HepG2 (cell line): ENCODE results near the gene PRRT1. TPM values are rescaled to one million over a fixed set of nuclear protein-coding genes. Genes with fewer than 3 reads are reported as not detected.

Source experiments
- ATRX ChIP-seq: sonication (generic); formaldehyde crosslinking; IDR thresholded peaks from 2 replicates; pipeline ENCODE4 v1.4.0; 2020; ENCODE audit warnings: missing genetic modification reagents, borderline replicate concordance
- CCAR2 ChIP-seq: fragments of 200-400 bp; formaldehyde crosslinking; optimal IDR thresholded peaks from 2 replicates; pipeline ENCODE3; 2018; ENCODE audit warnings: low read depth, mild to moderate bottlenecking, low read length, moderate library complexity
- EED ChIP-seq: sonication (generic); formaldehyde crosslinking; IDR thresholded peaks from 2 replicates; pipeline ENCODE4 v1.5.0; 2020; ENCODE audit warnings: mild to moderate bottlenecking, missing genetic modification reagents
- FOXK2 ChIP-seq: fragments of 450-650 bp; IDR thresholded peaks from 2 replicates; pipeline ENCODE4 v1.6.1; 2016
- IKZF4 ChIP-seq: sonication (generic); formaldehyde crosslinking; IDR thresholded peaks from 2 replicates; pipeline ENCODE4 v1.5.1; 2020; ENCODE audit warnings: borderline replicate concordance, mild to moderate bottlenecking, low read depth, missing genetic modification reagents; ENCODE audit errors: not compliant biosample characterization
- NCOR1 ChIP-seq: fragments of 200-600 bp; sonication (generic); IDR thresholded peaks from 2 replicates; pipeline ENCODE4 v1.7.0; 2017; ENCODE audit warnings: antibody characterized with exemption, low read length, borderline replicate concordance
- NFRKB ChIP-seq: fragments of 450-650 bp; IDR thresholded peaks from 2 replicates; pipeline ENCODE4 v1.6.1; 2017
- RXRB ChIP-seq: IDR thresholded peaks from 2 replicates; pipeline ENCODE4 v1.6.1; 2016; ENCODE audit warnings: borderline replicate concordance, missing genetic modification reagents, missing compliant biosample characterization
- SMAD9 ChIP-seq: sonication (generic); formaldehyde crosslinking; IDR thresholded peaks from 2 replicates; pipeline ENCODE4 v1.5.1; 2020; ENCODE audit warnings: mild to moderate bottlenecking, missing genetic modification reagents
- YEATS4 ChIP-seq: sonication (generic); formaldehyde crosslinking; IDR thresholded peaks from 2 replicates; pipeline ENCODE4 v1.4.0; 2020; ENCODE audit warnings: missing genetic modification reagents, borderline replicate concordance
- ZBTB2 ChIP-seq: sonication (generic); formaldehyde crosslinking; IDR thresholded peaks from 2 replicates; pipeline ENCODE4 v1.8.0; 2022; ENCODE audit warnings: low read depth, missing genetic modification reagents
- ZBTB25 ChIP-seq: IDR thresholded peaks from 2 replicates; pipeline ENCODE4 v1.6.1; 2018; ENCODE audit warnings: missing genetic modification reagents
- ZNF230 ChIP-seq: sonication (generic); formaldehyde crosslinking; IDR thresholded peaks from 2 replicates; pipeline ENCODE4 v1.4.0; 2020; ENCODE audit warnings: mild to moderate bottlenecking, missing genetic modification reagents
- ZNF556 ChIP-seq: sonication (generic); formaldehyde crosslinking; IDR thresholded peaks from 2 replicates; pipeline ENCODE4 v1.4.0; 2020; ENCODE audit warnings: mild to moderate bottlenecking, missing genetic modification reagents, borderline replicate concordance
- ZNF589 ChIP-seq: sonication (generic); formaldehyde crosslinking; conservative IDR thresholded peaks from 2 replicates; pipeline ENCODE4 v1.8.0; 2022; ENCODE audit warnings: mild to moderate bottlenecking, moderate library complexity, missing genetic modification reagents
- ZNF678 ChIP-seq: sonication (generic); formaldehyde crosslinking; IDR thresholded peaks from 2 replicates; pipeline ENCODE4 v1.4.0; 2020; ENCODE audit warnings: mild to moderate bottlenecking, missing genetic modification reagents
- polyA plus RNA-seq, 8 experiments: library from polyadenylated mRNA; depleted of rRNA in 3 of 8; stranded (reverse) in 7 of 8; unstranded in 1 of 8; fragments of >200 nt; fragmentation: Illumina TruSeq in 4 of 8; extraction: Trizol in 4 of 8; gene quantifications; 2 replicates each; pipeline versions ENCODE4 v1.2.1 to v1.2.3, GENCODE V29; 2011 to 2016; ENCODE audit warnings: low read depth in 4 of 8, missing spikeins in 1 of 8, mixed read lengths in 1 of 8; ENCODE audit not compliant: insufficient read depth in 1 of 8
- total RNA-seq, 5 experiments: library from RNA; depleted of rRNA; stranded (reverse); fragments of >200 nt; fragmentation: Illumina TruSeq; extraction: Trizol; gene quantifications; 2 replicates each; pipeline ENCODE4 v1.2.3, GENCODE V29; 2016; ENCODE audit warnings: low read depth in 1 of 5
- TF ChIP-seq, protein P1 (sequence below): sonication (generic); formaldehyde crosslinking; IDR thresholded peaks from 2 replicates; pipeline ENCODE4 v1.5.1; 2020; ENCODE audit warnings: missing genetic modification reagents, mild to moderate bottlenecking, borderline replicate concordance

PRRT1 gene
- total and polyA plus RNA-seq, 2 of the 13 experiments (the other 11 are each of a cell fraction or from before 2014, with no cell fraction given): 0.64 to 1.4 TPM

- TF ChIP-seq ZNF556: 0 out of 2 replicates have a peak, but pooled peaks have one; percentile 2
- TF ChIP-seq NCOR1: peak; percentile 50; the same call in 1 of the 2 replicates
- TF ChIP-seq ZNF678 (CRISPR knock-in tag): no peak
- TF ChIP-seq SMAD9: peak; percentile 48; the same call in 1 of the 2 replicates
- 0 out of 2 replicates have a peak, but pooled peaks have one; percentile 28 for TF ChIP-seq FOXK2
- no peak; the same call in 1 of the 2 replicates for TF ChIP-seq ATRX (CRISPR knock-in tag)
- no peak for TF ChIP-seq ZBTB2 (CRISPR knock-in tag)
- TF ChIP-seq ZBTB25 (CRISPR knock-in tag): peak; percentile 28; the same call in 1 of the 2 replicates
- TF ChIP-seq, protein P1, sequence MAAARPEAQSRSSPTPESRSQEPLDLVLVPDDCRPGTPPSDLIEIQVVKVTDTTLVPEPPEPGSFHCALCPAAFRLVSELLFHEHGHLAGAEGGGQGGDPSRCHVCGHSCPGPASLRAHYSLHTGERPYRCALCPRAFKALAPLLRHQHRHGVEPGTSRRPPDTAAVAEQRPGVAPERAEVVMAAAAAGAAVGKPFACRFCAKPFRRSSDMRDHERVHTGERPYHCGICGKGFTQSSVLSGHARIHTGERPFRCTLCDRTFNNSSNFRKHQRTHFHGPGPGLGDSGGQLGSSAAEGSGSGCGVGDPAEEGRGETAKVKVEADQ (CRISPR knock-in tag): peak; percentile 26; the same call in 1 of the 2 replicates
- TF ChIP-seq CCAR2: peak; percentile 86
- TF ChIP-seq RXRB (CRISPR knock-in tag): peak; percentile 7; the same call in 1 of the 2 replicates
- TF ChIP-seq YEATS4 (CRISPR knock-in tag): 0 out of 2 replicates have a peak, but pooled peaks have one; percentile 26
- TF ChIP-seq NFRKB: 0 out of 2 replicates have a peak, but pooled peaks have one; percentile 28
- TF ChIP-seq EED (CRISPR knock-in tag): no peak
- 0 out of 2 replicates have a peak, but pooled peaks have one; percentile 3 for TF ChIP-seq ZNF230 (CRISPR knock-in tag)
- 0 out of 2 replicates have a peak, but pooled peaks have one; percentile 19 for TF ChIP-seq ZNF589 (CRISPR knock-in tag)
- TF ChIP-seq IKZF4 (CRISPR knock-in tag): peak; percentile 13
- TF ChIP-seq, all 625 proteins: peak for 53
Observed at GRCh38 chr6:32176476-32177182, 24.9 kb upstream of the PRRT1 start (continued).
